Lung (tissue), 12 donors: ENCODE measurements around the gene C2orf76. TPM values are rescaled to one million over a fixed set of nuclear protein-coding genes. Genes with fewer than 3 reads are reported as not detected.
A peak's percentile ranks its signal among the peaks of the same experiment; 100 is the strongest.

Source experiments
- ATAC-seq: fragments of 200-7000 bp; cut with Tn5 transposase; one replicate; pipeline ENCODE4 v1.9.1; 2020; ENCODE audit warnings: moderate number of reproducible peaks; ENCODE audit not compliant: insufficient read depth, low FRiP score
- DNase-seq, 3 donors: peaks; one replicate each; pipeline ENCODE4 v3.0.0-alpha.2; 2013 to 2017
- H3K27ac ChIP-seq, 2 donors: one replicate each; pipeline ENCODE4 v1.5.1; 2013; ENCODE audit warnings: mild to moderate bottlenecking in 2 of 2, moderate library complexity in 2 of 2, control low read depth in 1 of 2, inconsistent platforms in 1 of 2, low read depth in 1 of 2, low read length in 1 of 2
- H3K27me3 ChIP-seq, 3 donors: one replicate each; pipeline ENCODE4 v1.5.1; 2013; ENCODE audit warnings: low read length in 2 of 3; ENCODE audit not compliant: control insufficient read depth in 3 of 3, insufficient read depth in 3 of 3
- H3K36me3 ChIP-seq, 4 donors: one replicate each; pipeline ENCODE4 v1.5.1; 2013; ENCODE audit warnings: low read length in 4 of 4, mild to moderate bottlenecking in 1 of 4, moderate library complexity in 1 of 4; ENCODE audit not compliant: control insufficient read depth in 4 of 4, insufficient read depth in 4 of 4
- H3K4me1 ChIP-seq, 5 donors: one replicate each; pipeline ENCODE4 v1.5.1; 2013; ENCODE audit warnings: low read length in 5 of 5, mild to moderate bottlenecking in 2 of 5, moderate library complexity in 1 of 5; ENCODE audit not compliant: control insufficient read depth in 5 of 5, insufficient read depth in 5 of 5
- H3K4me3 ChIP-seq: one replicate; pipeline ENCODE4 v1.5.1; 2013; ENCODE audit warnings: mild to moderate bottlenecking, control low read depth, moderate library complexity
- H3K9ac ChIP-seq, 2 donors: one replicate each; pipeline ENCODE4 v1.5.1; 2013; ENCODE audit warnings: low read length in 2 of 2, control low read depth in 1 of 2; ENCODE audit not compliant: insufficient read depth in 1 of 2
- H3K9me3 ChIP-seq, 4 donors: one replicate each; pipeline ENCODE4 v1.5.1; 2013; ENCODE audit warnings: low read length in 3 of 4, mild to moderate bottlenecking in 1 of 4, moderate library complexity in 1 of 4; ENCODE audit not compliant: control insufficient read depth in 4 of 4, insufficient read depth in 3 of 4
- WGBS, 2 donors: extraction: QIAGEN DNeasy Blood & Tissue Kit; methylation state at CpG; one replicate each; pipeline ENCODE4 v1.1.7; 2013; 5-methylcytosine and 5-hydroxymethylcytosine counted together
- polyA plus RNA-seq, 2 donors: library from polyadenylated mRNA; stranded (reverse); fragments of 200-250 nt; gene quantifications; one replicate each; pipeline ENCODE4 v1.2.1, GENCODE V29; 2013
- total RNA-seq, 2 donors: library from RNA; depleted of rRNA in 1 of 2; stranded (reverse); fragments of >200 nt in 1 of 2; gene quantifications; one replicate each; pipeline ENCODE4 v1.2.1, GENCODE V29; 2014 to 2021
- TF ChIP-seq, protein P1 (sequence below): IDR thresholded peaks from 2 replicates; pipeline ENCODE4 v1.5.1; 2012; ENCODE audit warnings: mild to moderate bottlenecking; ENCODE audit errors: control extremely low read depth, extremely low read depth
- donor health status: control.
- donor health status: control.
- donor health status: Bipolar disorder and iron deficiency.
- donor health status: healthy.
- donor health status: DM: yes; HTN: yes; CAD: no.

C2orf76 gene
- total and polyA plus RNA-seq, 4 donors: 9.1 to 24.6 (median 17.3) TPM

DNA sequence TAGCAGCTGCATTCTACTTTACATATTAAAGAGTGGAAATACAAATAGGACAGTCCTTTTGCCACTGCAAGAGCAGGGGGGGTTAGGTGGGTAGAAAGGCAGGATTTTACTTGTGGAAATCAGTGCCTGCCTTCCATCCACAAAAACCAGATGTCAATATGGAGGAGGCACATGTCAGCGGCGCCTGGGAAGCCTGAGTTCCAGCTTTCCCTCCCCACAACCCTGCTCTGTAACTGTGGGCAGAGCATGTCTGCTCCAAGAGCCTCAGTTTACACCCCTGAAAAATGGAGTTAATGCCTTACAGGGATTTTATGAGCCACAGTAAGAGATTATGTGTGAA is 110.1 kb downstream of the C2orf76 start:
- H3K4me1 ChIP-seq: peaks cover 0 to 5% (median 0%) of the 10 kb centered on the region in 5 donors
- TF ChIP-seq, protein P1, sequence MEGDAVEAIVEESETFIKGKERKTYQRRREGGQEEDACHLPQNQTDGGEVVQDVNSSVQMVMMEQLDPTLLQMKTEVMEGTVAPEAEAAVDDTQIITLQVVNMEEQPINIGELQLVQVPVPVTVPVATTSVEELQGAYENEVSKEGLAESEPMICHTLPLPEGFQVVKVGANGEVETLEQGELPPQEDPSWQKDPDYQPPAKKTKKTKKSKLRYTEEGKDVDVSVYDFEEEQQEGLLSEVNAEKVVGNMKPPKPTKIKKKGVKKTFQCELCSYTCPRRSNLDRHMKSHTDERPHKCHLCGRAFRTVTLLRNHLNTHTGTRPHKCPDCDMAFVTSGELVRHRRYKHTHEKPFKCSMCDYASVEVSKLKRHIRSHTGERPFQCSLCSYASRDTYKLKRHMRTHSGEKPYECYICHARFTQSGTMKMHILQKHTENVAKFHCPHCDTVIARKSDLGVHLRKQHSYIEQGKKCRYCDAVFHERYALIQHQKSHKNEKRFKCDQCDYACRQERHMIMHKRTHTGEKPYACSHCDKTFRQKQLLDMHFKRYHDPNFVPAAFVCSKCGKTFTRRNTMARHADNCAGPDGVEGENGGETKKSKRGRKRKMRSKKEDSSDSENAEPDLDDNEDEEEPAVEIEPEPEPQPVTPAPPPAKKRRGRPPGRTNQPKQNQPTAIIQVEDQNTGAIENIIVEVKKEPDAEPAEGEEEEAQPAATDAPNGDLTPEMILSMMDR: no peak
- 97 to 98% methylated on average over 2 of the region's 2 CpGs for whole genome bisulfite sequencing, 2 donors
- H3K4me3 ChIP-seq: no peak overlapping the region
- peaks cover 0 to 4% (median 0%) of the 10 kb centered on the region in 4 donors for H3K9me3 ChIP-seq
- ATAC-seq (no peak), DNase-seq (no peak)
- H3K27ac ChIP-seq: no peak overlapping the region
- H3K27me3 ChIP-seq: no peaks in the 10 kb centered on the region
- H3K36me3 ChIP-seq: peaks cover 0 to 4% (median 0%) of the 10 kb centered on the region in 4 donors
- no peak overlapping the region for H3K9ac ChIP-seq

DNA sequence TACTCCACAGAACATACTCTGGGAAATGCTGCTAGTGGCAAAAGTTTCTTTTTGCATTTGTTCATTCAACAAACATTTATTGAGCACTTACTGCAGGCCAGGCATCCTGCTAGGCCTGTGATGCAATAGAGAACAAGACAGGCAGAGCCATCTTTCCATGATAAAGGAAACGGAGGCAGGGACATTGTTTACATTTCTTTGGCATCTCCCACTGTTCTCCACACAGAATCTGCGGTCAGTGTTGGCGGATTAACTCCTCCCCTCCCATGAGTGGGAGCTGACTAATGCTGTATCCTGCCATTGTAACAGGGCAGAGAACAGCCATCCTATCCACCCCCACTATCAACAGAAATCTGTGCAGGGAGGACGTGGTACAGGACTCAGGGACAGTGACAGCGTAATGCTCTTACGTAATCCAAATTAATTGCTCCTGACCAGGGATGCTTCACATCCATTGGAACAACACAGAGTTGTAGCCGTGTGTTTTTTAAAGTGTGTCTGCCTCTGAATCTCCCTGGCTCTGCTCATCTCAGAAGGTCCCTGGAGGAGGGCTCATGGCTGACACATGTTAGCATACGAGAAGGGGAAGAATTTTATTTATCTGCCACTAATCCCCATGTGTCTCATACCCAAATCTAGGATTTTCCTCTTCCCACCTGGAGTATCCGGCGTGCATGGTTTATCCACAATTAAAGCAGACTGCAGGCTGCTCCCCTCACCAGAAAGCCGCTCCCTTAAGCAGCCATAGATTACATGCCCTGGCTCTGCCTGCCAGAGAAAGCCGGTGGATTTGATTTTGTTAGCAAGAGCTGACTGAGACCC is 110.7 kb downstream of the C2orf76 start:
- WGBS, 2 donors: 62 to 68% methylated on average over 12 of the region's 12 CpGs
- TF ChIP-seq, protein P1: no peak
- H3K36me3 ChIP-seq: peaks cover 0 to 6% (median 0%) of the 10 kb centered on the region in 4 donors
- H3K27ac ChIP-seq: no peak overlapping the region
- DNase-seq (peak in 2 of 3 donors; percentile 38 to 58), ATAC-seq (no peak)
- no peak overlapping the region for H3K4me3 ChIP-seq
- no peaks in the 10 kb centered on the region for H3K27me3 ChIP-seq
- no peak overlapping the region for H3K9ac ChIP-seq
- peaks cover 0 to under 1% (median 0%) of the 10 kb centered on the region in 4 donors for H3K9me3 ChIP-seq
- H3K4me1 ChIP-seq: peaks cover 0 to 1% (median 0%) of the 10 kb centered on the region in 5 donors

DNA sequence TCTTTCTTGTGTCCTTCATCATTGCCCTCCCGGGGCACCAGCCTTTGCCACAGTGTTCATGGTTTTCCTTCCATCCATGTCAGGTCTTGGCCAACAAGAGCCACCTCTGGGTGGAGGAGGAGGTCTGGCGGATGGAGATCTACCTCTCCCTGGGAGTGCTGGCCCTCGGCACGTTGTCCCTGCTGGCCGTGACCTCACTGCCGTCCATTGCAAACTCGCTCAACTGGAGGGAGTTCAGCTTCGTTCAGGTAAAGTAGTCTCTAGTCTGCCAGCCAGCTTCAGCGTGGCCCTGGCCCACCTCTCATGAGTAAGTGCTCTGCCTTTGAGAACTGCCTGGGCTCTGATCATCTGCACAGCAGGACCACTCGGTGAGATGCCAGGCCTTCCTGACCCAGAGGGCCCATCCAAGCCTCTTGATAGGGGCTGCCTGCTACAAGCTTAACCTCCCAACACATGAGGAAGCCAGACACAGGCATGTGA is 112.0 kb downstream of the C2orf76 start:
- Histone ChIP-seq H3K36me3 (peaks cover 0 to 8% (median 0%) of the 10 kb centered on the region in 4 donors), H3K27me3 (no peaks in the 10 kb centered on the region), H3K9ac (no peak overlapping the region), H3K4me1 (no peaks in the 10 kb centered on the region), H3K4me3 (no peak overlapping the region), H3K9me3 (no peaks in the 10 kb centered on the region), H3K27ac (no peak overlapping the region)
- ATAC-seq (no peak), DNase-seq (no peak)
- WGBS, 2 donors: 95% methylated on average over 10 of the region's 10 CpGs
- TF ChIP-seq, protein P1: no peak
